Stimulated activated CD8-positive, alpha-beta memory T cell treated with anti-CD3 and anti-CD28 coated beads, Interleukin-7, amount 100 ng/mL, for 48 hours (primary cell): ENCODE data around the gene LRWD1.

Experiments
- DNase-seq, 2 donors: peaks; one replicate each; pipeline ENCODE4 v3.0.0-alpha.2; 2020; ENCODE audit warnings: low read depth in 1 of 2; ENCODE audit errors: extremely low read depth in 1 of 2

Gene LRWD1

DNA sequence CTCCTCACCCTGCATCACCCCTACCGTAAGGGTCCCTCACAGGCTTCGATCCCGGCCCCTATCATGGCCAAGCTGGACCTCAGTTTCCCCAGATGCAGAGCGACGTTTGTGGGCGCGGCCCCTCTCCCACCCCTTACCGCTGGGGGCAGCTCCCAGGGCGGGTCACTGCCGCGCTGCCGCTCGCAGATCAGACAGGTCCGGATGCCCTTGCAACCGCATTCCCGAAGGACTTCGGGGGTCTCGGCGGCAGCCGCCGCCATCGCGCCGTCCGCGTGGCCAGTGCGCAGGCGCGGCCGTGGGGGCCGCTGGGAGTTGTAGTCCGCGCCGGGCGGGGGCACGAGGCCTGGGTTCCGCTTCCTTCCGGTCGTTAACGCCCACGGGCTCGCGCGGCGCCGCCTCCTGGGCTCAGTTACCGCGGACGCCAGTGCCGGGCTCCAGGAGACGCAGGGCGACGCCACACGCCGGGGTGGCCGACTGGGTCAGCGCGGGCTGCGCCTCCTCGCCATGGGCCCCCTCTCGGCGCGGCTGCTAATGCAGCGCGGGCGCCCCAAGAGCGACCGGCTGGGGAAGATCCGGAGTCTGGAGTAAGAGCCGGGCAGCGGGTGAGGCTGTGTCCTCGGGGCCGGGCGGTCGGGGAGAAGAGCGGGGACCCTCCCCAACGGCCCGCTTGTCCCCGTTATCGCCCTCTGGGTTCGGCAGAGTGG, at the start of gene LRWD1, which contains the start of gene ALKBH4:
LRWD1 (plus strand) TSS at position 408 of the 704 bp plus-strand sequence; CDS start at position 505, 97 bp downstream.
ALKBH4 (minus strand) TSS at position 287 of the 704 bp plus-strand sequence; CDS start at position 260, 27 bp downstream.
- peak; percentile 93 to 96 for DNase-seq

DNA sequence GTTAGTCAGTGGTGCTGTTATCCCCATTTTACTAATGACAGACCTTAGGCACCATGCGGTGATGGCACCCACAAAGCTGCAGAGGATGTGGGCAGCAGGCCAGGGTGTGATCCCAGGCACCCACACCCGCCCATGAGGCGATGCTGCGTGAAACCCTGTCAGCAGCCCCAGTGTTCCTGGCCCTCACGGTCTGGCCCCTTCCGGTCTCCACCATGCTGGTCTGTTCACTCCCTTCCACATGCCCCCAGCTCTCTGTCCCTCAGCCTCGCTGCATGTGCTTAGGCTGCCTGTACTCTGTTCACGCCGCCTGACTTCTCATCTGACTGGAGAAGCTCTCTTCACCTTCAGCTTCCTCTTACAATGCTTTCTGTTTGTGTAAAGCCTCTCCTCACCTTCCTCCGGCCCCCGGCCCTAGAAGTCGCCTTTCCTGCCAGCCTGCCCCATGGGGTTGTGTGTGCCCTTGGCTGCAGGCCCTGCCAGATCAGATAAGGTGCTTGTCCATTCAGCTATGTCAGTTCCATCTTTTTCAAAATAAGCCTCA, 49.0 kb upstream of the LRWD1 start:
- DNase-seq: peak; percentile 65 to 68

DNA sequence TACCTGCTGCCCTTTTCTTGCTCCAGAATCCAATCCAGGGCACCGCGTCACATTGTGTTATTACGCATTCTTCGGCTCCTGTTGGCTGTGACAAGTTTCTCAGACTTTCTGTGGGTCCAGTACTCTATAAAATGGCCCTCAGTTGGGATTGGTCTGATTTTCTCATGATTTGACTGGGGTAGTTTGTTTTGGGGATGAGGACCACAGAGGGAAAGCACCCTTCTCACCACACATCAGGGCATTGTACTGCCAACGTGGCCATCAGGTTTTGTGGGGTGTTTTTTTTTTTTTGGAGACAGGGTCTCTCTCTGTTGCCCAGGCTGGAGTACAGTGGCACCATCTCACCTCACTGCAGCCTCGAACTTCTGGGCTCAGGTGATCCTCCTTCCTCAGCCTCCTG, 48.4 kb upstream of the LRWD1 start:
- no peak for DNase-seq

DNA sequence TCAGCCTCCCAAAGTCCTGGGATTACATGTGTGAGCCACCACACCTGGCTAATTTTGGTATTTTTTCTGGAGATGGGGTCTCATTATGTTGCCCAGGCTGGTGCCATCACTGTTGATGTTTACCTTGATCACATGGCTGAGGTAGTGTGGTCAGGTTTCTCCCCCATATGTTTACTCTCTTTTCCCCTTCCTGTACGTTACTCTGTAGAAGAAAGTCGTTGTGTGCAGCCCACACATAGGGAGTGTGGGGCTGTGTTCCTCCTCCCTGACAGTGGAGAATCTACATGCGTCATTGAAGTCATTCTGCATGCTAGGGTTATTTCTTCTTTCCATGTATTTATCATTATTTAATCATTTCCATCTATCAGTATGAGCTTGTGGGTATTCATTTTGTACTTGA, 47.7 kb upstream of the LRWD1 start:
- no peak for DNase-seq

DNA sequence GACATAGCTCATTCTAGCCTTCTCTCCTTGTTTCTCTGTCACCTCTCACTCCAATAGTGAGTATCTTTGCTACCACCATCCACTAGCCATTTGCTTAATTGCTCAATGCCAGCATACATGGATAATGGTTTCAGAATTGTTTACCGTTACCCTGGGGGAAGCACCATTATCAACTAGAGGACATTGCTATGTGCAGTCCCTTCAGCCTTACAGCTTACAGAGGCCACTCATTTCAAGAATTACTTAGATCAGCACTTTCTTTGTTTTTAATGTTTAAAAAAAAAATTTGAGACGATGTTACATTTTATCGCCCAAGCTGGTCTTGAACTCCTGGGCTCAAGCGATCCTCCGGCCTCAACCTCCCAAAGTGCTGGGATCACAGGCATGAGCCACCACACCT, 46.2 kb upstream of the LRWD1 start:
- DNase-seq: no peak

DNA sequence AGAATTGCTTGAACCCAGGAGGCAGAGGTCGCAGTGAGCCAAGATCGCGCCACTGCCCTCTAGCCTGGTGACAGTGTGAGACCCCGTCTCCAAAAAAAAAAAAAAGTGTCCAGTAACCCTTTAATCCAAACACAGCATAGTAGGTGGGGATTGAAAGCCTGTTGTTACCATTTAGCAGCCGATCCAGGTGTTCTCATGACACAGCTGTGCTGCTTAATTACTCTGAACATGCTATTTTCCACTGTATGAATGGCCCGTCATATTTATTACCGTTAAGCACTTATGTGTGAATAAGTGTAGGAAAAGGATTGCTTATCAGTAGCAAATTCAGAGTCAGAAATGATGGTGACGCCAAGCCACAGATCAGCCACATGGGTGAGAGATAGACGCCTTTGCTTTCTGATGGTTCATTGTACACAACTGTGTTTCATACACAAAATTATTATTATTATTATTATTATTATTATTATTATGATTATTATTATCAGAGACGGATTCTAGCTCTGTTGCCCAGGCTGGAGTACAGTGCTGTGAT, 43.0 kb upstream of the LRWD1 start:
- DNase-seq: no peak

DNA sequence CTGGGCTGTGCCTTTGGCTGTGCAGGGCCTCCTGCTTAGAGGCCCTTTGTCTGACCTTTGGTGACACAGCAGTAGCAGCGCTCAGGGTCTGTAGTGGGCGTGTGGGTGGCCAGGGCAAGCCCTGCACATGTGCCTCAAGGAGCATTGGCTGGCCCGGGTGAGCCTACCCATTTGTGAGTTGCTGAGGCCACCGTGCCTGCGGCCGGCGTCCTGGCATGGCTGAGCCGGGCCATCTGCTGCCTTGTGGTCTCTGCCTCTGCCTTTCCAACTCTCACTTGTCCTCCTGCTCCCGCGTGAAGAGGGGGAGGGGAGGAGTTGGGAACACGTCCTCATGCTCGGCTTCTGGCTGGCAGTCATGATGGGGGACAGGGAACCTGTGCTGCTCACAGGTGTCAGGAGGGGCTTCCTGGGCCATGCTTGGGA, 40.6 kb upstream of the LRWD1 start:
- DNase-seq: no peak

DNA sequence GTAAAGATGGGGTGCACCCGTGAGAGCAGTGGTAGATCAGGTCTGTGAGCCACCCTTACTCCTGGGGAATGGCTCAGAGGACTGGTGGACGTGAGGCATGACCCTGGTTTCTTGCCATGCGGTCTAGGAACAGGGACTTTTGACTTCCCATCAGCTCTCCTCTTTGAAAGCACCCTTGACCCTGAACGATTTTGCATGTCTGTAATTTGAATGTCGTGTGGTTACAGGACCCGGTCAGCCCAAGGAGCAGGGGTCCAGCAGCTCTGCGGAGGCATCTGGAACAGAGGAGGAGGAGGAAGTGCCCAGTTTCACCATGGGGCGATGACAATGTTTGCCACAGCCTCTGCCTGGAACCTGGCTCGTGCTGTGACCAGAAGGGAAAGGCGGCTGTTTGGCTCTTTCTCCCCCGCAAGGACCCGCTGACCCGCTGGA, 40.0 kb upstream of the LRWD1 start:
- DNase-seq: no peak

DNA sequence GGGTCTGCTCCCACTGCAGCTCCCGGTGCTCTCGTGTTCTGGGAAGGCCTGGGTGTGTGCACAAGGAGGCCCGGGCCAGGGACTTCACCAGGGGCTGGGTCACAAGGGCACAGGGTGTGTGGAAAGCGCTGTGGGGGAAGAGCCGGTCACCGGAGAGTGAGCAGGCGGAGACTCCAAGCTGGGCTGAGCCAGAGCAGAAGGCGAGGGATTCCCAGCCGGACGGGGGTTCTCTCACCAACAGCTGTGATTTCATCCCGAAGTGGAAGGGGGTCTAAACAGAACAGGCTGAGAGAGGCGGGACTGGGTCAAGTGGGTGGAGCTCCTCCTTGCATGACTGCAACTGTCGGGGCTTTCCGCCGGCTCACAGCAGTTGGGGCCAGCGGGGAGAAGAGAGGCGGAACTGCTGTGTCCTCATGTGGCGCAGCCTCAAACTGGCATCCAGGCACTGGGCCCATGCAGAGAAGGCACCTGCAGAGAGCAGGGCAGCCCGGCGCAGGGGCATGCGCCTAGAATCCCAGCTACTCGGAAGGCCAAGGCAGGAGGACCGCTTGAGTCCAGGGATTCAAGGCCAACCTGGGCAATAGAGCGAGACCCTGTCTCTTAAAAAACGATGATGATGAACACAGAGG, 39.0 kb upstream of the LRWD1 start:
- DNase-seq: peak; percentile 66 to 84

DNA sequence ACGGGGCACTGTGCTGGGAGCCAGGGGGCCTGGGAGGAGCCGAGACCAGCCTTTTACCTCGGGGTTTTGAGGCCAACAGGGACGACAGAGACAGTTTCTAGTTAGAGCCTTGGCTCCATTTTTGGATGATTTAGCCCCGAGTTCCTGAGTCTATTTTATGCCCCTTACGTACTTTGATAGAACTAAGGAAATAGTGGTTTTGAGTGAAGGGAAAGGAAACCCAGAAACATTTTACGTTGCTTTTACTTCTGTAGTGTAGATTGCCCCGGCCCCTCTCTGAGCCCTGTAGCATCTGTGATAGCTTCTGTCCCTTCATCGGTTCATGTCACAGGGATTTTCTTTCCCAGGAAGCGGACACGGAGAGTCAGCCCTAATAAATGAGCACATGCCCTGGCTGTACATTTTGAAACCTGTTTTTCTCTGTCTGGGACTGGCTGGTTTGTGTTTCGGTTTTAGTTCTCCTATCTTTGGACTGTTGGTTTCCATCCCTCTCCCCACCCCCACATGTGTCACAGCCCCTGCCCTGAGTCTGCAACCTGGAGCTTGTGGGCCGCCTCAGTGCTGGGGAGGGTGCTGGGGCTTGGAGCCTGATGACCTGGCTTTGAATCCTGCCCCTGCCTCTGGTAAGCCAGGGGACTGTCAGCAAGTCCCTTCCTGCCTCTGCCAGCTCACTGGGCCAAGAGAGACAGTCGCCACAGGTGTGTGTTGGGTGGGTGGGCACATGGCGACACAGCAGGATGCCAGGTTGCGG, 38.3 kb upstream of the LRWD1 start:
- peak; percentile 48 to 81 for DNase-seq

DNA sequence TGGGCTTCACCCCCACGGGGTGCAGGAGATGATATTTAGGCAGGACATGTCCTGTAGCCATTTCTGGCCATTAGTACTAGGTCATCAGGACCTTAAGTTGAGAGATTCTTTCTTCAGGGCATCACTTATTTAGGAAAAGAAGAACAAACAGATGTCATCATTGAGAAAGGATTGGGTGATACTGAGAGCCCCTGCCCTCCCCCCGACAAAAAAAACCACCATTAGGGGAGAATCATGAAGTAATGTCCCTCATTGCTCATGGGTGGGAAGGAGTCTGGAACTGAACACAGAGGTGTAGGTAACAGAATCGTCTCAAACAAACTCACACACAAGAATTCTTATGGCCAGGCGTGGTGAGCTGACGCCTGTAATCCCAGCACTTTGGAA, 37.8 kb upstream of the LRWD1 start:
- DNase-seq: no peak

DNA sequence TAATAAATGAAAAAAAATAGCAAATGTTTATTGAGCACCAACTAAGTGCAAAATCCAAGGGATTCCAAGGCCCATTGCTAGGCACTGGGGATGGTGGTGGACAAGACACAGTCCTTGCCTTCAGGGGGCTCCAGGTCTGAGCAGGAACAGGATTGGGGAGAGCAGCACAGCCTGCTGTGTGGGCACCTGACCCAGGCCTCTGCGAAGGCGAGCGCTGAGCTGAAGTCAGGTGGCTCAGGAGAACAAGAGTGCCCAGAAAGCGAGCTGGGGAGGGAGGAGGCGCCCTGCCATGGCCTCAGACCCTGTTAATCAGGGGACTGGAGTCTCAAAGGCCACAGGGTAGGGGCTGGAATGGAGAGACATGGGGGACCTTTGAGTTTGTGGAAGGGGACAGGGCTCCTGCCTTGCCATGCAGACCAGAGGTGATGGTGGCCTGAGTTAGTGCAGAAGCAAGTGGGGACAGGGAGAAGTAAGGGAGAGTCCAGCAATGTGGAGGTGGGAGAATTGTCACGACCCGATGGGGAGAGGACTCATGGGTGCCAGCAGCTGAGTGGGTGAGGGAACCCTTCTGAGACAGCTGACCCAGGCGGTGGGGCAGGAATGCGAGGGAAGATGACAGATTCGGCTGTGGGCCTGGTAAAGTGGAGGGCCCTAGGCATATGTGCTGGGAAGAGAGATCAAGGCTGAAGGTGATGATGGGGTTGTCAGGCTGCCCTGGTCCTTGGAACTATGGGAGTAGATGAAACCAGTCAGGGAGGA, 35.5 kb upstream of the LRWD1 start:
- DNase-seq: no peak

DNA sequence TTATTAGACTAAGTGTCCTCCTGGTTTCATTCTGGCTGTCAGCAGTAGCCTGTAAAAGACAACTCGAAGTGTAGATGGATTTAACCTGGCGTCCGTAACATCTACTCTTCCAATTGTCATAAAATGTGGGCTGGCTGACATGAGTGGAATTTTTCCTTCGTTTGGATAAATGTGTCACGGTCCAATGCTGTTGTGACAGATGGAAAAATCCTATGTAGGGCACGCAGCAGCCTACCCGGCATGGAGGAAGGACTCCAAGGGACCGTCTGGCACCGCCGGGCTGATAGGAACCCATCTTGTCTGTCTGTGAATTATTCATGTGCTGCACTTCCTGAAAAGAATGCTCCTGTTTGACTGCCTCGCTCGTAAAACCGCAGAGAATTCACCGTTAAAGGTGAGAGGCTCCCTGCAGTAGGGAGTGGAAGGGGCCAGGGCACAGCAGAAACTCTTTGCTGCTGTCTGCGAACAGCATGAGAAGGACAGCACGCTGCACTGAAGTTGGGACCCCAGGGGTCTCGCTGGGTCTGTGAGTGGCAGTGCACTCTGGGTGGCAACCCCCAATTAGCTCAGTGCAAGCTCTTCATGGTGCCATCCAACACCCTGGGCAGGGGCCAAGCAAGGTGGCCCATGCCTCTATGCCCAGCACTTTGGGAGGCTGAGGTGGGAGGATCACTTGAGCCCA, 33.0 kb upstream of the LRWD1 start:
- DNase-seq: no peak

DNA sequence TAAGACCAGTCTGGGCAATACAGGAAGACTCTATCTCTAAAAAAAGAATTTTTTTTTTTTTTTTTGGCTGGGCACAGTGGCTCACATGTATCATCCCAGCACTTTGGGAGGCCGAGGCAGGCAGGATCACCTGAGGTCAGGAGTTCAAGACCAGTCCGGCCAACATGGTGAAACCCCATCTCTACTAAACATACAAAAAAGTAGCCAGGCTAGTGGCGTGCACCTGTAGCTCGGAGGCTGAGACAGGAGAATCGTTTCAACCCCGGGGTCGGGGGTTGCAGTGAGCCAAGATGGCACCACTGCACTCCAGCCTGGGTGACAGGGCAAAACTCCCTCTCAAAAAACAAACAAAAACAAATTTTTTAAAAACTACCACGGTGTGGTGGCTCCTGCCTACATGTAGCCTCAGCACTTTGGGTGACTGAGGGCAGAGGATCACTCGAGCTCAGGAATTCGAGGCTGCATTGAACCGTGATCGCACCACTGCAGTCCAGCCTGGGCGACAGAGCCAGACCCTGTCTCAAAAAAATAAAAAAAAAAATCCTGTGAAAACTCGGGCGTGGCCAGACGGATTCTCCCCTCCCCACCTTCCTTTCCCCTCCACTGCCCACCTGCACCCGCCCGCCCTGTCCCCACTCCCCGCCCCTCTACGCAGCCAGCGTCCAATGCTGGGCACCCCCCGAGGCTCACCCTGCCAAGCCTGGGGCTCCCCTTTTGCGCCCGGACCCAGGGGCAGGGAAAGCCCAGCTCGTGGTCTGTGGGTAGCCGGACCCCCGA, 32.2 kb upstream of the LRWD1 start:
- DNase-seq: no peak

DNA sequence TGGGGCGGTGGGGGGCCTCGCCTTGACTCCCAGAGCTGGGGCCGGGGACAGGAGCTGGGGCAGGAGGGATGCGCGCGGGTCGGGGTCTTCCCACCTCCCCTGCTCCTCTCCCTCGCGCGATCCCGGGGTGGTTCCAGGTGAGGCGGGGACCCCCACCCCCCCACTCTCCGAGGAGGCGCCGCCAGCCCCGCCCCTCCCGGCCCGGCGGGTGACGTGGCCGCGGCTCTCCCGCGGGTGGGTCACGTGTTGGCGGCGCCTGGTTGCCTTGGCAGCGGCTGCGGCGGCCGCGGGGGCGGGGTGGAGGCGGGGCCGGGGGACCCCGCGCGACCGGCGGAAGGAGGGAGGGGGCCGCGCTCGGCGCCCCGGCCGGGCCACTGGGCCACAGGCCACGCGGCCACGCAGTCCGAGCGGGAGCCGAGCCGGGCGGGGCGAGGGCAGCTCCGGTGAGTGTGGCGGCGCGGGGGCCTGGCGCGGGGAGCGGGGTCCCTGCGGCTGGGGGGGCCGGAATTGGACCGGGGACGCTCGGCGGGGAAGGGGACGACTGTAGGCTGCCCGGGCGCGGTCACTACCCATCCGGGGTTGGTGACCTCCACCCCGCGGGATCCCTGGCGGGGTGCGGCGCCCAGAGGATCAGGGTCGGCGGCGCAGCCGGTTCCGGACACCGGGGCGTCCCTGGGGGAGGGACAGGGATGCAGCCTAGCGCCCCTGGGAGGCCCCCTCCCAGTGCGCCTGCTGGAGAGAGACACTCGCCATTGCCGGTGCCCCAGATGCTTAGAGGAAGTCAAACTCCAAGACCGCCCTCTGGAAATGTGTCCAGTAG, 31.4 kb upstream of the LRWD1 start, which contains the start of gene ORAI2:
ORAI2 (plus strand) TSS at position 357 of the 820 bp plus-strand sequence. CDS start 5,382 bp downstream, outside the sequence.
- peak; percentile 71 to 79 for DNase-seq

DNA sequence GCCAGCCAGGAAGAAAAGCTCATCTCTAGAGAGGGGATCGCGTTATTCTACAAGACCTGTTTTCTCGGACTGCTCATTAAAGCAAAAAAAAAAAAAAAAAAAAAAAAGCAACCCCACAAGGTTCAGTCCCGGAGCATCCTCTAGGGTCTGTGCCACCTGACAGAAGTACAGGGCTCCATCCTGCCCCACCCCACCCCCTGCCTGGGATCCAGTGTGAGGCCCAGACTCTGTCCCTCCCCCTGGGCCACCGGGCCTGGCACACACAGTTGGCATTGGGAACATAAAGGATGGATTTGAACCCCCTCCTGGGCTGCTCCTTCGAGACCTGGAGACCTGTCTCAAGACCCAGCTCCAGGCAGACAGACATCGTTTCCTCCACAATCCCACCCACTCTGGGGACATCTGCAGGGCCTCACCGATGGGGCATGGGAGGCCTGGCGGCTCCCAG, 30.7 kb upstream of the LRWD1 start:
- no peak for DNase-seq

DNA sequence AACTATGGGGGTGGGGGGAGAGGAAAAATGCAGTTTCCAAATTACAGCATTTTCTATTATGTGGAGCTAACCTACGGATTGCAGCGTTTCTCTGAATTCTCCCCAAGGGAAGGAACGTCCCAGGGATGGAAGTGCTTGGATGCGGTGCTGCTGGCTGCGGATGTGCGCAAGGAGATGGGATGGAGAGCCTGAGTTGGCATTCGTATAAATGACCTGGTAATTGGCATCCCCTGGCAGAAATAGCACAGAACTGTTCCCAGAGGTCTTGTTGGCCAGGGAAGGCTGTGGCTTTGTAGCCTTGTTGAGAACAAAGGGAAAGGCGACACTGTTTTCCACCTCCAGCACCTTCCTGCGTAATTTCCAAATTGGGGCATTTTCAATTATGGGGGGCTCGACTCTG, 28.7 kb upstream of the LRWD1 start:
- no peak for DNase-seq
